GM18909 (cell line): ENCODE data around the gene PRAMEF7.
"Not testable (repeated sequence)": the region's sequence is repeated elsewhere in the genome, so short reads cannot be mapped to it uniquely, and the experiment has no call there.

ENCODE experiments used
- ATAC-seq: cut with Tn5 transposase; IDR thresholded peaks from one replicate; pipeline ENCODE4 v1.9.1; 2021; ENCODE audit warnings: mild to moderate bottlenecking; ENCODE audit not compliant: unreplicated experiment, poor library complexity

PRAMEF7 gene

DNA sequence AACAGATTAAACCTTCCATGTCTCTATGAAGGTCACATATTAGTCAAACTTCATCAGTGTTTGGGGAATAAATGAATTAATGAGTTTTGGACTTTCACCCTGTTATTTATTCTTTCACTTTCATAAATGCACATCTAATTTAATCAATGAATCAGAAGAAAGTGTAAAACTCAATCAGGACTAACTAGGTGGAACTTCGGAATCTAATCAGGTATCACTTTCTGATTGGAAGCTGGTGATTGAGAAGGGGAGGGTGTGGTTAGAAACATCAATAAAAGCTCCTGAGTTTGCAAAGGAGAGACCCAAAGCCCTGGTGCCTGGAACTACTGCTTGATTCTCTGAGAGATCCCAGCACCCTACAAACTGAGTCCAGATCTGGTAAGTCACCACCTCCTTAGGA lies at the start of gene PRAMEF7:
PRAMEF7 (plus strand) TSS at position 301 of the 400 bp plus-strand sequence. CDS start 1,083 bp downstream, outside the sequence.
- not testable (repeated sequence) for ATAC-seq

GRCh38 chr1:12878453-12878852 lies 38.0 kb upstream of the PRAMEF7 start:
- not testable (repeated sequence) for ATAC-seq

- ATAC-seq: not testable (repeated sequence)
These were observed 30.3 kb upstream of the PRAMEF7 start, which contains the start of gene PRAMEF4 for GRCh38 chr1:12886101-12886500. Gene PRAMEF4 (minus strand): TSS chr1:12886201. CDS start chr1:12883394, 2,807 bp downstream.

DNA sequence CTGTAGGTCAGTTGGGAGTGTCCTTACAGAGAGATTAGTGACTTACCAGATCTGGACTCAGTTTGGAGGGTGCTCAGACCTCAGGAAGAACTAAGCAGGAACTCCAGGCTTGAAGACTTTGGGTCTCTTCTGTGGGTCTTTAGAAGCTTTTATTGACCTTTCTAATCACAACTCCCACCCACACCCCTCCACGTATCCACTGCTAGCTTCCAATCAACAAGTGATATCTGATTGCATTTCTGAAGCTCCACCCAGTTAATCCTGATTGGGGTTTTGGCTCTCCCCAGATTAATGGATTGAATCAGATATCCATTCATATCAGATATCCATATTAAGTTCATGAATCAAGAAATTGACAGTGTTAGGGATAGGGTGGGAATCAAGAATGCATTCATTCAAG lies 18.2 kb upstream of the PRAMEF7 start, which contains the start of gene PRAMEF10:
PRAMEF10 (minus strand) TSS at position 101 of the 400 bp plus-strand sequence. CDS start 2,423 bp downstream, outside the sequence.
- not testable (repeated sequence) for ATAC-seq

DNA sequence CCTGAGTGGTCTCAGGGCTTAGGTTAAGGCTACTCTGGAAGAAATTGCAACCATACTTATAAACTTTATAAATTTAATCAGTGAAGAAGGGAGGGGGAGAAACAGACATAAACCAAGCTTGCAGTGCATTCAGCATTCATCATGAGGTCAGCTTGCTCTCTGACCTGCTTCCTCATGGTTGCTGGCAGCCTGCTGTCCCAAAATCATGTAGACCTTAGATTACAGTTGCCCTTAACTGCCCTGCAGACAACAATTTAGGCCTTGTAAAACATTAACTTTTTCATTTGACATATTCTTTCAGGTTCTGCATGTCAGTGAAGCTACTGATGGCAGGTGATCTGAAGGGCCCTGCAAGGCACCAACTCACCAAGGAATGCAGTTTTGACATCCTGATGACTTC lies 17.2 kb upstream of the PRAMEF7 start:
- not testable (repeated sequence) for ATAC-seq

DNA sequence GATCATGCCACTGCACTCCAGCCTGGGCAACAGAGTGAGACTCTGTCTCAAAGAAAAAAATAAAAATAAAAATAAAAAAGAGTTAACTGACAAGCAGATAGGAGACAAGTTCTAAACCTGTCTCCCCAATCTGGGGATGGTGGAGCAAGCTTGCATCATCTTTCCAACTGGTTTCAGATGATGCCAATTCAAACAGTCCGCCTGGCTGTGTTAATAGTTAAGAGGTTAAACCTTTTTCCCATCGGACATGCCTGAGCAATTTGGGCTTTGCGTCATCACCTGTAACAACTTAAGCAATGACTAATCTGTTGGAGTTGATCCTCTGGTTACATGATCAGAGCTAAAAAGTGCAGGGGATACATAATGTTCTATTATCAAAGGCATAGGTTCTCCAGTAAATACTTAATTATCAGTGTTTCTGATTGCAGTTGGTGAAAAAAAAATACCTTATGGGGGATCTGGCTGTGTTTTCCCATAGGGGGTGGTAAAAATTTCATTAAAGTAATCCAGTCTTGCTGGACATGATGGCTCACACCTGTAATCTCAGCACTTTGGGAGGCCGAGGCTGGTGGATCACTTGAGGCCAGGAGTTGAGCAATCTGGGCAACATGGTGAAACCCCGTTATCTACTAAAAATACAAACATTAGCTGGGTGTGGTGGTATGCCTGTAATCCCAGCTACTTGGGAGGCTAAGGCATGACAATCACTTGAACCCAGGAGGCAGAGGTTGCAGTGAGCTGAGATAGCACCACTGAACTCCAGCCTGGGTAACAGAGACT lies 12.4 kb upstream of the PRAMEF7 start:
- not testable (repeated sequence) for ATAC-seq

DNA sequence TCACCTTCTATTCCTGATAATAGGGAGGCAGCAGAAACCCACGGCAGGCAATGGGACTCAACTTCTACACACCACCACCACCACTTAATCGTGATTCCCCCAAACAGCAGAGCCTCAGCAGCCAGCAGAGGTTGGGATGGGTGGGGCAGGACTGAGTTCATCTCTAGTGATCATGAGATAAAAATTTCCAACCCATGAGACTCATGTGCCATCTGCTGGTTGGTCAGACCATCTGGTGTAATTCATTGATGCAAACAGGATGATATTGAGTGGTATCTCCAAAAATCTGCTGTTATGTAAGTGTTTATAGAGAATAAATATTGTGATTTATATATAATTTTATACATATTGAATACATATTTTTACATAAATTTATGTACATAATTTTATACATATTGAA lies 5.3 kb downstream of the PRAMEF7 start:
- not testable (repeated sequence) for ATAC-seq

DNA sequence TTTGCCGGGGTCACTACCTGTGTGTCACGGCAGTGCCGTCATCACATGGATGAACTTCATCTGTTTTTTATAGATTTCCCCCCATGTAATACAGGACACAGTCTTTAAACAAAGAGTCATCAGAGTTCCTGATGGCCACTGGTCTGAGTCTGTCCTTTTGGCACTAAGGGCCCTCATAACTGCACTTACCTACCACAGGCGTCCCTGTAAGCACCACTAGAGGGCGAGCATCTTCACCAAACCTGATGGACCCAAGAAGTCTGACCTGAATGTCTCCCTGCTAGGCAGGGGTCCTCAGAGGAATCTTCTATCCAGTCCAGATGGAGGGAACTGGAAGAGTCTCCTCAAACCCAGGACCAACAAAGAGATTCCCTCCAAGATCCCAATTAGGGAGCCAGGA lies 8.0 kb downstream of the PRAMEF7 start:
- not testable (repeated sequence) for ATAC-seq

DNA sequence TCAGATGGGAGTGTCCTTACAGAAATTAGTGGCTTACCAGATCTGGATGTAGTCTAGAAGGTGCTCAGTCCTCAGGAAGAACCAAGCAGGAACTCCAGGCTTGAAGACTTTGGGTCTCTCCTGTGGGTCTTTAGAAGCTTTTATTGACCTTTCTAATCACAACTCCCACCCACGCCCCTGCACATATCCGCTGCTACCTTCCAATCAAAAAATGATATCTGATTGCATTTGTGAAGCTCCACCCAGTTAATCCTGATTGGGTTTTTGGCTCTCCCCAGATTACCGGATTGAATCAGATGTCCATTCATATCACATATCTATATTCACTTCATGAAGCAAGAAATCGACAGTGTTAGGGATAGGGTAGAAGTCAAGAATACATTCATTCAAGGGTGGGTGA lies 31.1 kb downstream of the PRAMEF7 start, which contains the start of gene PRAMEF6:
PRAMEF6 (minus strand) TSS at position 101 of the 400 bp plus-strand sequence. CDS start 5,062 bp downstream, outside the sequence.
- ATAC-seq: not testable (repeated sequence)
